Measurements from ENCODE around the gene CCNJL.

Gene CCNJL

DNA sequence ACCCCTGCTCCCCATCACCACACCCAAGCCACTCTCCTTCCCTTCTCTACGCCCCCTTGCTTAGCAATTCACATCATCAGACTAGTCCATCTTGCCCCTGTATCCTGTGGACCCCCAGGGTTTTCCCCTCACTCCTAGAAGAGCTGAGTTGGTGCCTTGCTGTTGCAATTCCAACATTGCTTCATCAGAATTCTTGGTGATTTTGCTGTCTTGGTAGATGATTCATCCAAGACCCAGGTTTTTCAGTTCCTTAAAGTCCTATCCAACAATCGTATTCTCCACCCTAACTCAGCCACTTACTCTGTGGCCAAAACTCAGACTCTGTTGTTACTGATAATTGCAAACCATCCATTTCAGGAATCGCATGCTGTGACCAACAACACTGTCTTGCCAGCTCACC, 21.4 kb upstream of the CCNJL start:
- DNase-seq (ENCODE audit: low spot score): peak; percentile 11

DNA sequence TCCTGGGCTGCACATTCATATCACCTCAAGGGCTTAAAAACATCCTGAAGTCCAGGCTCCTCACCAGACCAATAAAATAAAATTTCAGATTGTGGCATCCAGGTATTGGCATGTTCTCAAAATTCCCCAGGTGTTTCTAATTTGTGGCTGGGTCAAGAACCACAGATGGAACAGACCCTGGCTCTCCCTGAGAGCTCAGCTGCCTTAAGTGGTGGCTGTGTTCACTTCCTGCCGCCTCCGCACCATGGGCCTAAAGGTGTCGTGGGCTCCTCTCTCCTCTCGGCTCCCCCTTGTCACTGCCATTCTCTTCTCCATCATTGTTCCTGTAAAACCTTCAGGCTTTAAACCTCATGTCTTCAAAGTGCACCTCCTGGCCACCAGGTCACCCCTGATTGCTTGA, 17.8 kb upstream of the CCNJL start:
- no peak for DNase-seq (ENCODE audit: low spot score)

GRCh38 chr5:160327818-160328217, 15.5 kb upstream of the CCNJL start:
- DNase-seq (ENCODE audit: low spot score): no peak

- no peak for DNase-seq (ENCODE audit: low spot score)
Observed at GRCh38 chr5:160326981-160327380, 14.6 kb upstream of the CCNJL start.

GRCh38 chr5:160325716-160326115, 13.4 kb upstream of the CCNJL start:
- DNase-seq (ENCODE audit: low spot score): no peak

DNA sequence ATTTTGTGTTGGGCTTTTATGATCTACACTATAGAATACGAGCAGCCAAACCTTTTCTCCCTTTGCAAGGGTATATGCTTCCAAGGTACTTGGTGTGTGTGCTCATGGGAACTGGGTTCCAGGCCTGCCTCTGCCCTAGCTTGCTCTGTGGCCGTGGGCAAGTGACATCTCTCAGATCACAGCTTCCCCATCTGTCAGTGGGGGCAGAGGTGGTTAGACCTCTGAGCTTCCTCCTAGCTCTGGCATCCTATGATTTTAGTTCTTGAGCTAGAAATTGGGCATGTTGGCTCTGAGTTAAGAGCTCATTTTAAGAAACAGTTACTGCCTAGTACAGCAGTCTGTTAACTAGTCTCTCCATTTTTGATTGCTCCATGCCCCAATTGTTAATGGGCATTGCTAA, 12.5 kb upstream of the CCNJL start:
- DNase-seq (ENCODE audit: low spot score): no peak

DNA sequence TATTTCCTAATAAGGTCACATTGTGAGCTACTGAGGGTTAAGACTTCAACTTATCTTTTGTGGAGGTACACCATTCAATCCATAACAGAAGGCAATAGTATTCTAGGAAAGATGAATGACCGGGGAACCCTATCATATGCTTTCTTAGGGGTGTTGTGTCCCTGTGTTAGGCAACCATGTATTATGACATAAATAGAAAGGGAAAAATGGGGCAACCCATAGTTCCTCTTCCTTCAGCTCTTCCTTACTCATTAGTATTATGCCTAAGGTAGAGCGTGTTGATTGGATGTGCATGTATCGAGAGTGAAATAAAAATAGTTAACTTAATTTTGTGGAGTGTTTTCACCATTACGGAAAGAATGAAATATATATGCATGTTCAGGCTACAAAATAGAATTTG, 6.0 kb upstream of the CCNJL start:
- DNase-seq (ENCODE audit: low spot score): no peak

DNA sequence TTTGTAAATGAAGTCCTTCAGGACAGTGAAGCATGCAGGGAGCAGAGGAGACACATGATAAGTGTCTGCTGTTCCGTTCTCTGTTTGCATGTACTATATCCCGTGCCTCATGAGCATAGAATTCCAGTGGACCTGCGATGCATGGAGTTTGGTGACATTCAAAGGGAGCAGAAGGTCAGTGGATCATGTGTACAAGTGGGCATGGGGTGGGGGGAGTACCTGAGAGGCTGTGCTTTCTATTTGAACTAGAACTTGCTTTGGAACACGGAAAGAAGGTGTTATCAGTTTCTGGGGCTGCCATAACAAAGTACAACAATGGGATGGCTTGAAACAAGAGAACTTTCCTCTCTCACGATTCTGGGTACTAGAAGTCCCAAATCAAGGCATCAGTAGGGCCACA, 5.1 kb upstream of the CCNJL start:
- DNase-seq (ENCODE audit: low spot score): peak; percentile 35

DNA sequence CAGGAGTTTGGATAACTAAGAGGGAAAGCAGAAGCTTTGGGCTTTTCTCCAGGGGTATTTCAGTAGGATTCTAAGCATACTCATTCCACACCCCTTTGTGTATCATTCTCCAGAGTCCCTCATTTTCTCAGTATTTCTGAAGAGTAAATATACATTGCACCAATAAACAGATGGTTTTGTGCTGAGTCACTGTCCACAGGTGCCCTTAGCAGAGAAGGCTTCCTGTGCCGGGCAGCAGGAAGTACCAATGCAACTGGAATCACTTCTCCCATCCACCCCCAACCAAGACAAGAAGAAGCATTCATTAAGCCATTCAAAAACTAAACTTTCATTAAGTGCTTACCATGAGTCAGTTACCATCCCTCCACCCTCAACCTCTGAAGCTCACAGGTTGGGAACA, 3.6 kb upstream of the CCNJL start:
- peak; percentile 91 for DNase-seq (ENCODE audit: low spot score)

DNA sequence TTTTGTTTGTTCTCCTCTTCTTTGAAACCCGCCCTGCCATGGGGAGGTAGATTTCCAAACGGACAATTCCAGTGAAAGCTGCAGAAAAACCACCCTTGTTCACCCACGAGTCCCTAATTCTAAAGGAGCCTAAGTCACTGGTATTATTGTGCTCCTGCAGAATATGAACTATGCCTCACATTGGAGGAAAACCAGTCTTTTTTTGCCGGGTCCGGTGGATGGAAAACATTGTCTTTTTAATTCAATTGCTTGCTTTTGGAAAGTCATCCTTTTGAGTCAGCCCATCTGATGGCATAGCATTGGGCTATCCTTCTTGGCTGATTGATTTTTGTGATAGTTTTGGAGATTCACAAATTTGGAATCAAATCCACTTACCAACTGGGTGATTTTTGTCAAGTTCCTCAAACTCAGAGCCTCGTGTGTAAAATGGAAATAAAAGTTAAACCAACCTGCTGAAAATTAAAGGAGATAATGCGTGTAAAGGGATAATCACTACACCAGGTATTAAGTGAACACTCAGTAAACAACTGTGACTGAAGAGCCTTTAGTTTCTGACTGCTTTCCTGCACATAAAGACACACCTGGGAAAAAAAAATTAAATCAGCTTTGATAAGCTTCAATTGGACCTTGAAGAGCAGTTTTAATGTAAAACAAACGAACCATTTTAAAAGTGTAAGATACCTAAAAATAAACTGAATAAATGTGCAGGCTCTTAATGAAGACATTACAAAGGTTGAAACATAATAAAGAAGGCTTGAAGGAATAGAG, 780 bp upstream of the CCNJL start:
- DNase-seq (ENCODE audit: low spot score): no peak

DNA sequence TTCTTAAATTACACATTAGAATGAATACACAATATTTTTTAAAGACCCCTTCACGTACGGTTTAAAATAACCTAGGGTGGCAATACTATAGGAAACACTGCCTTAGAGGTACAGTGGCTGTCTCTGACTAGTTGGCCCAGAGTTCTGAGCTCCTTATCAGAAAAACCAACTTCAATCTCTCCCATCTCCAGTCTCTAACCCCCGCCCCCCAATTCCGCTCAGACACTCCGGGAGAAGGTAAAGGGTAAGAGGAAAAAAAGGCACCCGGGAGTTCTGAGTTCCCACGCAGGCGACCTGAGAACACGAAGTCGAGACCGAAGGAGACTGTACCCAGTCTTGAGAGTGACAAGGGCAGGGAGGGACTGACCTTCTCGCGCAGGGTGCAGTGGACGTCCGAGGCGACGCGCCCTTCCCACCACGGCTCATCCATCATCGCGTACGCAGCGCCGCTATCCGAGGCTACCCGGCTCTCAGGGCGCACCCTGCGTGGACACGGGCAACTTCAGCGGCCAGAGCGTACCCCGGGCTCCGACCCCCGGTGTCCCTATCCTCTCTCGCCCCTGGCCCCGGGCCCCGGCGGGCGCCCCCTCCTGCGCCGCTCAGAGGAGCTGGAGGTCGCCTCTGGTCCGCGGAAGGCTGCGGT, 752 bp downstream of the CCNJL start:
- peak; percentile 45 for DNase-seq (ENCODE audit: low spot score)

- DNase-seq (ENCODE audit: low spot score): peak; percentile 43
Observed at GRCh38 chr5:160310552-160311295, 1.6 kb downstream of the CCNJL start.

DNA sequence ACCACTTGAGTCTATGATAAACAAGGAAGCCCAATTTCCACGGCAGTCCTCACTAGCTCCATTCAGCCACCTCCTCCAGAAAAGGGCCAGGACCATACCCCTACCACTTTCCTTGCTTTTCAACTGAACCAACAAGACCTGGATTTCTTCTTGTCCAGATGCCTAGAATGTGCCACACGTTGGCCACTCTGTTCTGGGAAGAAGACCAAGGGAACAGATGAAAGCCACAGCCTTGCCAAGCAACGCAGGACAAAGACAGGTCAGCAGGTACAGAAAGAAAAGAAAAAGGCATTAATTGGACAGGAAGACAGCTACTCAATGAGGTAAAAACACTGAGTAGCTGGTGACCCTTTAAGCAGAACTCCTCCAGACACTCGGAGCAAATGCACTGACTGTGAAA, 2.2 kb downstream of the CCNJL start:
- no peak for DNase-seq (ENCODE audit: low spot score)

- no peak for DNase-seq (ENCODE audit: low spot score)
Observed at GRCh38 chr5:160306696-160307095, 5.7 kb downstream of the CCNJL start.

- no peak for DNase-seq (ENCODE audit: low spot score)
Observed at GRCh38 chr5:160305319-160305718, 7.0 kb downstream of the CCNJL start.

GRCh38 chr5:160303690-160304089, 8.7 kb downstream of the CCNJL start:
- DNase-seq (ENCODE audit: low spot score): no peak

- DNase-seq (ENCODE audit: low spot score): no peak
Observed at GRCh38 chr5:160298189-160298588, 14.2 kb downstream of the CCNJL start.

DNA sequence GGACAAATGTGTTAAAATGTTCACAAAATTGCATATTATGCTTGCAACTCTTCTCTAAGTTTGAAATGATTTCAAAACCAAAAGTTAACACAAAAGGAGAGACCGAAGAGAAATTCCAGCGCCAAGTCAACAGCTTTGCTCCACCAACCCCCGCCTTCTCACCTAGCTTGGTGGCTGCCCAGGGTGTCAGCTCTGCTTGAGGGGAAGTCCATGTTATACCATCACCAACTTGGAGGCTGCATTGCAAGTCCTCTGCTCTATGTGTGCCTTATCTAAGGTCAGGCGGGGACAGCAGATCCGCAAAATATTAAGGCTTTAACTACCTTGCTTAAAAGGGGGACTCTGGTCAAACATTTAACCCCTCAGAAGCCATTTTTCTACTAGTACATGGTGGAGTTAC, 14.6 kb downstream of the CCNJL start:
- DNase-seq (ENCODE audit: low spot score): no peak

DNA sequence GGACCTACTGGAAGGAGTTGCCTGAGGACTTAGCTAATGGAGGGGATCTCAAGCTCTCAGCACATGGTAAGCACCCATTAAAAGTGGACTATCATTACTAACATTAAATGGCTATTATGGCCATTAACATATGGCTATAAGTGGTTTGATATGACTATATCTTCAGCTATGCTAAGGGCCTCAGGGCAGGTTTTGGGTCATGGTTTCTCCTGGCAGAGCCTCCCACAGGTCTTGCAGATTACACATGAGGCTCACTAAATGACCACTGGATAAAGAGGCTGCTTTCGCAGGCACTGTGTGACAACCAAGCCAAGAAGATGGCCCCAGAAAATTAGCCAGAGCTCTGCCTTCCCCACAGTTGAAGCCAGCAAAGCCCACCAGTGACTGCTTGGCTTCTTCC, 15.4 kb downstream of the CCNJL start:
- no peak for DNase-seq (ENCODE audit: low spot score)

- DNase-seq (ENCODE audit: low spot score): no peak
Observed at GRCh38 chr5:160296496-160296895, 15.9 kb downstream of the CCNJL start.

DNA sequence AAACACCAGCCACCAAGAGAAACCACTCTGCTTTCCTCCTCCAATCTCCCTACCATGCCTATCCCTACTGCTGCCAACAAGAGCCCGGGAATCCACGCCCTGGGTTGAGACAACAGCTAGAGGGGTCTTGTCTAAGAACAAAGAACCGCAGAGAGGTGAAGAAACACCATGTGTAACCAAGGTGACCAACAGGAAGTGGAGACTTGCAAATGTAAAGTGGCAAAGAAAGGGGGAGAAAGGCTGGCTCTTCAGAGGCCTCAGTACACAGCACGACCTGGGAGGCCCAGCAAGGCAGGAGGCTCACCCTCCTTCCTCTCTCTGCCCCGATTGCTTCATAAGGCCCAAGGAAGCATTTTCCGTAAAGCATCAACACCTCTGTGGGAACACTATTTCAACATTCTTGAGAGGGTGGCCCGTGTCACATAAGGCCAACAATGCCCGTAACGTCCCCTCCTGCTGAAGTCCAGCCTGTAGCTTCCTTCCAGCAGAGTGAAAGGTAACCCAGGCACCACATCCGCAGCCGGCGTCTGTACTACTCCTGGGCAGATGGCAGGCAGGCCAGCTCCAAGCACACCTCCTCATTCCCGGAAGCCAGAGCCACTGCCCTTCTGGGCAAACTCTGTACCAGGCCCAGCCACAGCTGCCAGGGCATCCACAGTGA, 18.3 kb downstream of the CCNJL start:
- peak; percentile 31 for DNase-seq (ENCODE audit: low spot score)

GRCh38 chr5:160293386-160293785, 19.0 kb downstream of the CCNJL start:
- no peak for DNase-seq (ENCODE audit: low spot score)

GRCh38 chr5:160291467-160291866, 20.9 kb downstream of the CCNJL start:
- no peak for DNase-seq (ENCODE audit: low spot score)

Data from kidney tubule cell (primary cell).